Neural progenitor cell (in vitro differentiated cells): ENCODE measurements around the gene GPR132.

Experiments used
- EZH2 ChIP-seq: fragments of 200-600 bp; sonication (generic); IDR thresholded peaks from 2 replicates; pipeline ENCODE4 v1.6.1; 2017; ENCODE audit warnings: antibody characterized with exemption, mild to moderate bottlenecking, moderate library complexity
- EZH2phosphoT487 ChIP-seq: fragments of 200-600 bp; sonication (generic); IDR thresholded peaks from 2 replicates; pipeline ENCODE4 v1.6.1; 2017; ENCODE audit warnings: antibody characterized with exemption
- TF ChIP-seq, protein P1 (sequence below): fragments of 200-600 bp; sonication (generic); IDR thresholded peaks from 2 replicates; pipeline ENCODE4 v1.5.1; 2017; ENCODE audit warnings: antibody characterized with exemption, mild to moderate bottlenecking

DNA sequence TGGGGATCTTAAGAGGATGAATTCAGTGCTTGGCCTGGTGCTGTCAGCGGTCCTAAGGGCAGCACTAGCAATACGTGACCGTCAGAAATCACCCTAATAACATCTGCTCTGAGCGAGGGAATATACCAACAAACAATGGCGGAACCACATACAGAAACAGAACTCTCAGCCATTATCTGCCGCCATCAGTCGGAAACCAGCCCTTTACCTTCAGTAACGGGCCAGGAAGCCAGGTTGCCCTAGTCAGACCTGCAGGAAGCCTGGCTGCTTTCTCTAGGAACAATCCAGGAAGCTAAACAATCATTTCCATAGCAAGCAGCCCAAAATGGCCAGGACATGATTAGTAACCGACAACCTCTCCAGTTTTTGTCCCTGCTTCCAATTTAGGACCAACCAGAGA is 50.0 kb downstream of the GPR132 start:
- TF ChIP-seq, protein P1, sequence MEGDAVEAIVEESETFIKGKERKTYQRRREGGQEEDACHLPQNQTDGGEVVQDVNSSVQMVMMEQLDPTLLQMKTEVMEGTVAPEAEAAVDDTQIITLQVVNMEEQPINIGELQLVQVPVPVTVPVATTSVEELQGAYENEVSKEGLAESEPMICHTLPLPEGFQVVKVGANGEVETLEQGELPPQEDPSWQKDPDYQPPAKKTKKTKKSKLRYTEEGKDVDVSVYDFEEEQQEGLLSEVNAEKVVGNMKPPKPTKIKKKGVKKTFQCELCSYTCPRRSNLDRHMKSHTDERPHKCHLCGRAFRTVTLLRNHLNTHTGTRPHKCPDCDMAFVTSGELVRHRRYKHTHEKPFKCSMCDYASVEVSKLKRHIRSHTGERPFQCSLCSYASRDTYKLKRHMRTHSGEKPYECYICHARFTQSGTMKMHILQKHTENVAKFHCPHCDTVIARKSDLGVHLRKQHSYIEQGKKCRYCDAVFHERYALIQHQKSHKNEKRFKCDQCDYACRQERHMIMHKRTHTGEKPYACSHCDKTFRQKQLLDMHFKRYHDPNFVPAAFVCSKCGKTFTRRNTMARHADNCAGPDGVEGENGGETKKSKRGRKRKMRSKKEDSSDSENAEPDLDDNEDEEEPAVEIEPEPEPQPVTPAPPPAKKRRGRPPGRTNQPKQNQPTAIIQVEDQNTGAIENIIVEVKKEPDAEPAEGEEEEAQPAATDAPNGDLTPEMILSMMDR = no peak
- TF ChIP-seq EZH2phosphoT487 (no peak), EZH2 (no peak)
